H1 (cell line): ENCODE results near the gene RALY. TPM values are rescaled to one million over a fixed set of nuclear protein-coding genes. Genes with fewer than 3 reads are reported as not detected.

ENCODE experiments used
- CBX5 ChIP-seq: fragments of 300-800, 300-1000 bp; sonication (generic); IDR thresholded peaks from 2 replicates; pipeline ENCODE4 v1.7.1; 2016; ENCODE audit warnings: antibody characterized with exemption, low read length, low read depth
- EZH2 ChIP-seq: fragments of 200-600 bp; sonication (generic); IDR thresholded peaks from 2 replicates; pipeline ENCODE4 v1.7.1; 2012; ENCODE audit warnings: low read depth, mild to moderate bottlenecking, moderate library complexity, low read length, inconsistent platforms; ENCODE audit not compliant: severe bottlenecking
- JUN ChIP-seq: IDR thresholded peaks from 2 replicates; pipeline ENCODE4 v1.6.1; 2011; ENCODE audit warnings: low read depth, mild to moderate bottlenecking, improper control_type of control experiment, low read length
- PHF8 ChIP-seq: fragments of 200-600 bp; sonication (generic); conservative IDR thresholded peaks from 2 replicates; pipeline ENCODE4 v1.7.1; 2012; ENCODE audit warnings: low read depth, mild to moderate bottlenecking, inconsistent platforms, low read length, moderate library complexity
- SIX5 ChIP-seq: IDR thresholded peaks from 2 replicates; pipeline ENCODE4 v1.6.1; 2011; ENCODE audit warnings: mild to moderate bottlenecking, low read depth, low read length
- SP1 ChIP-seq: IDR thresholded peaks from 2 replicates; pipeline ENCODE4 v1.6.1; 2011; ENCODE audit warnings: low read depth, low read length
- polyA plus RNA-seq, 7 experiments: library from polyadenylated mRNA; depleted of rRNA in 3 of 7; stranded (reverse) in 5 of 7; unstranded in 2 of 7; fragments of >200 nt in 5 of 7; fragments of 200-250 nt in 2 of 7; gene quantifications; 1 replicate in 5 of 7; 2 replicates in 1 of 7; 4 replicates in 1 of 7; pipeline versions ENCODE4 v1.2.1 to v1.2.3, GENCODE V29; 2011 to 2013; ENCODE audit warnings: missing spikeins in 2 of 7, mixed read lengths in 2 of 7
- total RNA-seq: library from RNA; stranded (reverse); fragmentation: NEBNext Ultra II Directional; extraction: Animal tissue kit (Norgen Biotek cat#: 25700); gene quantifications from 2 replicates; pipeline ENCODE4 v1.2.1, GENCODE V29; 2021

RALY gene
- total and polyA plus RNA-seq, 2 of the 8 experiments (the other 6 are each of a cell fraction or from before 2014, with no cell fraction given): 133 to 148 TPM

GRCh38 chr20:34085544-34086040 is 91.9 kb downstream of the RALY start (continued):
- TF ChIP-seq JUN (no peak), CBX5 (no peak), PHF8 (no peak), SP1 (no peak), EZH2 (no peak), SIX5 (no peak)
